T-helper 2 cell treated with Interferon-gamma antibody and Interleukin-4, amounts not matched to agents 5 μg/mL and 100 μg/mL, for 36 hours (primary cell): Measurements from ENCODE around the gene ANKS1B.

ENCODE experiments used
- DNase-seq: peaks from one replicate; pipeline ENCODE4 v3.0.0; 2021; ENCODE audit warnings: low spot score
- H3K27ac Mint-ChIP-seq: one replicate; pipeline ENCODE4 v1.8.0; 2021; ENCODE audit warnings: mild to moderate bottlenecking, mixed read lengths
- H3K27me3 Mint-ChIP-seq: one replicate; pipeline ENCODE4 v1.8.0; 2021; ENCODE audit warnings: low read depth, mixed read lengths
- H3K36me3 Mint-ChIP-seq: one replicate; pipeline ENCODE4 v1.8.0; 2021; ENCODE audit warnings: low read depth, mixed read lengths
- H3K4me1 Mint-ChIP-seq: one replicate; pipeline ENCODE4 v1.8.0; 2021; ENCODE audit warnings: low read depth, mixed read lengths
- H3K4me3 Mint-ChIP-seq: one replicate; pipeline ENCODE4 v1.8.0; 2022; ENCODE audit warnings: mild to moderate bottlenecking, moderate library complexity, mixed read lengths
- H3K9me3 Mint-ChIP-seq: one replicate; pipeline ENCODE4 v1.8.0; 2021; ENCODE audit warnings: mixed read lengths

The ANKS1B gene

DNA sequence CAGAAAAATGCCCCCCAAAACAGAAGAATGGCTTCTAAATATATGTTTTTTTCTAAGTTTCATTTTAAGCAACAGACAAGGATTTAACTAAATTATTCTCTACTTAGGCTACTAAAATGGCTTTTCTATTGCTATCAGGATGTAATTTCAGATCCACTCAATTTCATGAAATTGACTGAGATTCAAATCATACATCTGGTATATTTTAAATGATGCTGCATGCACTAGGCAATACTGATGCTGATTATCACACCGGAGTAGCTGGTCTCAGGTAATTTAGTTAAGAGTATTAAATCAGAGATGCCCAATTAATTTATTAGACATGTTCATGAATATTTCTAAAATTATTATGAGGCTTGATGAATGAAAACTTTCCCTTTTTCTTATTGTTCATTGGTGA lies 1188.0 kb downstream of the ANKS1B start:
- H3K36me3 Mint-ChIP-seq = no peaks in the 10 kb centered on the region
- H3K27me3 Mint-ChIP-seq = peaks cover 26% of the 10 kb centered on the region
- no peaks in the 10 kb centered on the region for H3K4me1 Mint-ChIP-seq
- H3K9me3 Mint-ChIP-seq = no peaks in the 10 kb centered on the region
- no peak for DNase-seq
- no peak overlapping the region for H3K27ac Mint-ChIP-seq
- H3K4me3 Mint-ChIP-seq = no peak overlapping the region

DNA sequence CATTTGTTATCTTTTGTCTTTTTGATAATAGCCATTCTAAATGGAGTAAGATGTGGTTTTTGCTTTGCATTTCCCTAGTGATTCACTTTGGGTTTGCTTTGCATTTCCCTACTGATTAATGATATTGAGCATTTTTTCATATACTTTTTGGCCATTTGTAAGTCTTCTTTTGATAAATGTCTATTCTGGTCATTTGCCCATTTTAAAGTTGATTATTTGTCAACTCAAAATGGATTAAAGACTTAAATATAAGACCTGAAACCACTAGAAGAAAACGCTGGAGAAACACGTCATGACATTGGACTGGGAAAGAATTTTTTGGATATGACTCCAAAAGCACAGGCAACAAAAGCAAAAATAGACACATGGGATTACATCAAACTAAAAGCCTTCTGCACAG lies 1191.6 kb downstream of the ANKS1B start:
- Mint-ChIP-seq H3K27ac (no peak overlapping the region), H3K36me3 (no peaks in the 10 kb centered on the region), H3K4me3 (no peak overlapping the region), H3K4me1 (no peaks in the 10 kb centered on the region), H3K9me3 (no peaks in the 10 kb centered on the region), H3K27me3 (peaks cover 29% of the 10 kb centered on the region)
- no peak for DNase-seq

DNA sequence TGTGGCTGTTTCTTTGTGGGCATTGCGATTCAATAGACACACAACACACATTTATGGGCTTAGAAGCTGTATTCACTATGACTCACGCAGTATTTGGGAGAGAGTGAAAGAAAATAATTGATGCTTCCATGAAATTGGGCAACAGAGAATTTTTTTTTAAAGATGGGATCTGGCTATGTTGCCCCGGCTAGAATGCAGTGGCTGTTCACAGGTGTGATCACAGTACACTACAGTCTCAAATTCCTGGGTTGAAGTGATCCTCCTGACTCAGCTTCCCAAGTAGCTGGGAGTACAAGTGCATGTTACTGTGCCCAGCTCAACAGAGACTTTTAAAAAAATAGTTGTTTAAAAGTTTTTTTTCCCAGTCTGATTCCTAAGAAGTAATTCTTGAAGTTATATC lies 1193.3 kb downstream of the ANKS1B start:
- Mint-ChIP-seq H3K4me1 (no peaks in the 10 kb centered on the region), H3K27me3 (peaks cover 31% of the 10 kb centered on the region), H3K27ac (no peak overlapping the region), H3K4me3 (no peak overlapping the region), H3K36me3 (no peaks in the 10 kb centered on the region), H3K9me3 (no peaks in the 10 kb centered on the region)
- no peak for DNase-seq

DNA sequence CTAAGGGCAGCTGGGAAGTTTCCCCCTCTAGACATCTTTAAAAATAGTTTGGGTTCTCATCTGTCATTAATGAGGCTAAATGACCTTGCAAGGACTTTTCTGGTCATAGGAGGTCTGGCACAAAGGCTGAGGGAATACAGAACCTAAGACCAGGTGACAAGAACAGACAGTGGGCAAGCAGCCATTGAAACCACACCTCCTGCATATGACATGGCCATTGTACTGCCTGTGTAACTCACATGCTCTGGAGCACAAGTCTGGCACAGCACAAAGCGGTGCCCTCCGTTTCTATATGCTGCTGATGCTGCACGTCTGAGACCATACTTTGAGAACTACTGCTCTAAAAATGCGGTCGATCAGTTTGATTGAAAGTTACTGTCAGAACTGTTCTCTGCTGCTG lies 1196.3 kb downstream of the ANKS1B start:
- Mint-ChIP-seq H3K27me3 (peaks cover 28% of the 10 kb centered on the region), H3K4me3 (no peak overlapping the region), H3K9me3 (no peaks in the 10 kb centered on the region), H3K27ac (no peak overlapping the region), H3K4me1 (no peaks in the 10 kb centered on the region), H3K36me3 (no peaks in the 10 kb centered on the region)
- DNase-seq = no peak

DNA sequence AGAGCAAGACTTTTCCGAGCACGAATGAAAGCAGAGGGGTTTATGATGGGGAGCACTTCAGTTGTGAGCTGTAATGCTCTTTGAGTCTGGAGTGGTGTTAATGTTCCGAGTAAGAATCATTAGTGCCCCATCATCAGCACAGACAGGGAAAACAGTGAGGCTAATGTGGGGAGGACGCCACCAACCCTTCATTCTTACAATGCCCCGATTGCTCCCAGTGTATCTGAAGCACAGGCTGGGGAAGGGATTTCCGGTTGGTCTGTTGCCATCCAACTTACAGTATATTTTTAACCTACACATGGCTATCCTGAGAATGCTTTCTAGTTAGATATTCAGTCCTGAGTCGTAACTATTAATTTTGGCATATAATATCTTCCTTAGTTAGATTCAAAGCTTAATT lies 1198.1 kb downstream of the ANKS1B start:
- no peaks in the 10 kb centered on the region for H3K4me1 Mint-ChIP-seq
- peaks cover 24% of the 10 kb centered on the region for H3K27me3 Mint-ChIP-seq
- no peak overlapping the region for H3K4me3 Mint-ChIP-seq
- no peaks in the 10 kb centered on the region for H3K36me3 Mint-ChIP-seq
- H3K9me3 Mint-ChIP-seq = no peaks in the 10 kb centered on the region
- H3K27ac Mint-ChIP-seq = no peak overlapping the region
- no peak for DNase-seq

DNA sequence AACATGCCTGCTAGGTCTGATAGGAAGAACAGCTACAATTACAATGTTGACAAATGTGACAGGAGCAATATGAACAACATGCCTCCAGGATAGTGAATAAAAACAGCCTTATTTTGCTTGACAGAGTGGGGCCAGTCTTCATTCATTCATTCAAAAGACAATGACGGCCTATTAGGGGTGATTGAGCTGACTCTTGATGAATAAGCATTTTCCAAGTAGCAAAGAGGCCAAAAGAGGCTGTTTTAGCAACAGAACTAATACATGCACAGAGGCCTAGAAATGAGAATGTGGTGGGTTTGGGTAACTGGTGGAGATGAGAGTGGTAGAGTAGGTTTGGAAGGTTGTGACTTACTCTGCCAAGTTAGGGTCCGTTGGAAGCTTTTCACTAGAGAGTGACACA lies 1201.3 kb downstream of the ANKS1B start:
- Mint-ChIP-seq H3K36me3 (no peaks in the 10 kb centered on the region), H3K4me3 (no peak overlapping the region)
- no peak for DNase-seq

DNA sequence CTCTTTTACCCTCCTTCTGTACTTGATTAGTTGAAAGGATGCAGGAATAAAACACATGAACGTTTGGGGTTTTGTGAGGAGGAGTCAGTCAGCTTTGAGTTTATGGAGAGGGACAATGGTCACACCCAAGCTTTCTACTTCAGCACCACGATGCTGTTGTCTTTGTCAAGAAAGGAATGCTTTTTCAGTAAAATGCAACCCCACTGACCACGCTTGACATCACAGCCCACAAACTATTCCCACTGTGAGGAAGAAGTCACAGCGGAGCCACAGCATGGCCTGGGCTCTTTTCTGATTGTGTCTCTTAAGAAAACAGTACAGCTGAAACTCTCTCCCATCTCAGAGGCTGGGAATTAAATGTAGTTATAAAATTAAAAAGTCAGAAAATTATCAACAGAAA lies 1204.5 kb downstream of the ANKS1B start:
- H3K4me3 Mint-ChIP-seq = no peak overlapping the region
- no peaks in the 10 kb centered on the region for H3K36me3 Mint-ChIP-seq
- DNase-seq = no peak
- H3K9me3 Mint-ChIP-seq = no peaks in the 10 kb centered on the region
- no peaks in the 10 kb centered on the region for H3K4me1 Mint-ChIP-seq
- peaks cover 10% of the 10 kb centered on the region for H3K27me3 Mint-ChIP-seq
- no peak overlapping the region for H3K27ac Mint-ChIP-seq

More for the DNA sequence above, 1201.3 kb downstream of the ANKS1B start:
- Mint-ChIP-seq H3K4me1 (no peaks in the 10 kb centered on the region), H3K27me3 (peaks cover 18% of the 10 kb centered on the region), H3K9me3 (no peaks in the 10 kb centered on the region), H3K27ac (no peak overlapping the region)

DNA sequence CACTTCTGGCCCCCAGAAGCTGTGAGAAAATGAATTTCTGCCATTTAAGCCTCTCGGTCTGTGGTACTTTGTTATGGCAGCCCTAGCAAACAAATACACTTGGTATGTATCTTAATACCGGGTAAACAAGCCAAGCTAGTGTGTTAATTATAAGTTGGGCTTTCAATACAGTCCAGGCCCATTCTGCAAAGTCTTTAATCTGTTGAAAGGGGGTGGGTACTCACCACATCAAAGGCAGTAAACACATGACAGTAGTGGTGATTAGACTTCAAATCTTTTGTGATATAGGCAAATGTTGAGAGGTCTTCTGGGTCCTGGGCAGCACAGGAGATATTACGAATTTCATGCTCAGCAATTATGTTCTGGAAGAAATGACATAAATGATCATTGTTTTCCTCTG lies 1211.9 kb downstream of the ANKS1B start:
- no peaks in the 10 kb centered on the region for H3K9me3 Mint-ChIP-seq
- no peaks in the 10 kb centered on the region for H3K36me3 Mint-ChIP-seq
- H3K4me3 Mint-ChIP-seq = no peak overlapping the region
- H3K27me3 Mint-ChIP-seq = no peaks in the 10 kb centered on the region
- no peak for DNase-seq
- H3K27ac Mint-ChIP-seq = no peak overlapping the region
- peaks cover 4% of the 10 kb centered on the region for H3K4me1 Mint-ChIP-seq

DNA sequence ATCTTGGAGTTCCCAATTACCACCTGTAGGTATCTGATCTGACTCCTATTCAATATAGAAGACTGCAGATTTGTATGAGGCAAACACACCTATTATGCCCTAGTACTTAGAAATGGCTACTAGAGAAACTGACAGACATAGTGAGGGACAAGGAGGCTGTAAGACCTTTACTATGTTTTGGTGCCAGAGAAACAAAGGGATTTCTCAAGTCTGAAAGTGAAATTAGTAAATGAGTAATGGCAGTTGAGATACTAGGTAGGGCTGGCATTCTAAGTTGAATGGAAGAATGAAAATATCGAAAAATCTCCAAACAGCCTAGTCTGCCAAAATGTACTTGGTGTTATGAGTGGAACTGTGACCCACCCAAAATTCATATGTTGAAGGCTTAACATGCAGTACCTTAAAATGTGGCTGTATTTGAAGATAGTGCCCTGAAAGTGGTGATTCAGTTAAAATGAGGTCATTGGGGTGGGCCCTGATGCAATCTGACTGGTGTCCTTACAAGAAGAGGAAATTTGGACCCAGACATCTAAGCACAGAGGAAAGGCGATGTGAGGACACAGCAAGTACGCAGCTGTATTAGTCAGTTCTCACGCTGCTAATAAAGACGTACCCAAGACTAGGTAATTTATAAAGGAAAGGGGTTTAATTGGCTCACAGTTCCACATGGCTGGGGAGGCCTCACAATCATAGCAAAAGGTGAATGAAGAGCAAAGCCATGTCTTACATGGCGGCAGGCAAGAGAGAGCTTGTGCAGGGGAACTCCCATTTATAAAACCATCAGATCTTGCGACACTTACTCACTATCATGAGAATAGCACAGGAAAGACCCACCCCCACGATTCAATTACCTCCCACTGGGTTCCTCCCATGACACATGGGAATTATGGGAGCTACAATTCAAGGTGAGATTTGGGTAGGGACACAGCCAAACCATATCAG lies 1212.7 kb downstream of the ANKS1B start:
- no peak for DNase-seq
- Mint-ChIP-seq H3K4me3 (no peak overlapping the region), H3K27ac (no peak overlapping the region), H3K36me3 (no peaks in the 10 kb centered on the region), H3K4me1 (peaks cover 4% of the 10 kb centered on the region), H3K9me3 (no peaks in the 10 kb centered on the region), H3K27me3 (no peaks in the 10 kb centered on the region)

DNA sequence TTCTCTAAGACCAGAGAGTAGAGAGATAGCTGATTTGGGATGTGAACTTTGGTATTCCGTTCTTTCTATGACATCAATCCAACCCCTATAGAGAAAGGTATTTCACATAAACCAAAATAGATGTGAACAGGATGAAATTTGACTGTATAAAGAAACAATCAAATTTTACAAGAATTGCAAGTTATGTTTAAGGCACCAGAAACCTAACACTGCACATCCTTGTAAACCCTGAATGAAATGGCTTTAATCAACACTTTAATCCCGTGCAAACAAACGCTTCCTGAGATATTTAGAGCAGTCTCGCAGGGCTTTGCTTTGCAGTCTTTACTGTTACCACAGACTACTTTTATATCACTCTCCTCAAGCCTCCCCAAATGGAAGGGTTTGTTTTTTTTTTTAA lies 1214.5 kb downstream of the ANKS1B start:
- Mint-ChIP-seq H3K27me3 (no peaks in the 10 kb centered on the region), H3K36me3 (no peaks in the 10 kb centered on the region), H3K9me3 (no peaks in the 10 kb centered on the region), H3K27ac (no peak overlapping the region), H3K4me1 (peaks cover 4% of the 10 kb centered on the region), H3K4me3 (no peak overlapping the region)
- DNase-seq = no peak

DNA sequence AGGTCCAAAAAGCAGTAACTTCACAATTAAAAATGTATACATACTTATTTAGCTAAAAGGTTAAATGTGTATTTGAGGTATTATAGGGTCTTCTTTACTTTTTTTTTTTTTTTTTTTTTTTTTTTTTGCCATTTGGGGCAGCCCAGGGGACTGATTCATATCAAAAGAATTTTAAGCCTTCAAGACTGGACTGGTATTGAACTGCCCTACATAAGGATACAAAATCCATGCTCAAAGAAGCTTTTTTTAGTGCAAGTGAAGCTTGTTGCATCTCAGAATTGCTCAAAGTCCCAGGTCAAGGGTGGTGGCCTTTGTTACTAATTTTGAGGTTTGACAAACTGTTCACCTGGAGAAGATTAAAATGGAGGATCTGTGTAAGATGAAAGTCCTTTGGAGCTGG lies 1215.7 kb downstream of the ANKS1B start:
- H3K4me1 Mint-ChIP-seq = peaks cover 4% of the 10 kb centered on the region
- no peak overlapping the region for H3K4me3 Mint-ChIP-seq
- H3K9me3 Mint-ChIP-seq = no peaks in the 10 kb centered on the region
- H3K27ac Mint-ChIP-seq = no peak overlapping the region
- no peaks in the 10 kb centered on the region for H3K27me3 Mint-ChIP-seq
- DNase-seq = no peak
- no peaks in the 10 kb centered on the region for H3K36me3 Mint-ChIP-seq

DNA sequence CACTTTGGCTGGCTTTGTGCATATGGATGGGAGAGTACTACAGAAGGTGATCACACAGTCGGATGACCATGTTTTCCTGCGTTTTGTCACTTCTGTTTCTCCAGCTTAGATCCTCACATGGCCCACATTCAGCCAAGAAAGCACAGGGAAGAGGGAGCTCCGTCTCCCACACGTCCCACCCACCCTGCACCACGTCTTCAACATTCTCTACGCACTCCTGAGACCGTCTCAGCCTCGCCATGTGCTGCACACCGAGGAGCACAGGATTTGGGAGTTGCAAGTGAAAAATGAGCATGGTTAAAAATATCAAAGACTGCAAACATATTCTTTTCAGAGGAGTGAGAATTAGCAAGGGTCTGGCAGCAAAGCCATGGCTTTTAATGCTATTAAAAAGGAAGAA lies 1217.5 kb downstream of the ANKS1B start:
- no peaks in the 10 kb centered on the region for H3K36me3 Mint-ChIP-seq
- DNase-seq = no peak
- H3K9me3 Mint-ChIP-seq = no peaks in the 10 kb centered on the region
- no peaks in the 10 kb centered on the region for H3K27me3 Mint-ChIP-seq
- H3K4me3 Mint-ChIP-seq = no peak overlapping the region
- no peaks in the 10 kb centered on the region for H3K4me1 Mint-ChIP-seq
- H3K27ac Mint-ChIP-seq = no peak overlapping the region

DNA sequence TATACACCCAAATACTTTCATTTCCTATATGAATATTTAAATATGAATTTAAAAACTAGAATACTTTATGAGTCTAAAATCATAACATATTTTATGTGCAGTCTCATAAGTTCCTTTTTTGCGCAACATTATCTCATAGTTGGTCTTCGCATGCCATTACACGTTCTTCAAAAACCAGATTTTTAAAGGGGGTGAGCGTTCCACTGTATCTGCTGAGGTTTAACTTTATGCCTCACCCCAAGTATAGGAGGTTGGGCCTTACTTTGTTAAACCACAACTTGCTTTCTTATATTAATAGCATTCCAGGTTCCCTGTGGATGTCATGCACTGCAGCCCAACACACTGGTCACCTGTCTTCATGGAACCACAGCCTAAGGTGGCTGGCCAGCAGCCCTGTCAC lies 1221.1 kb downstream of the ANKS1B start:
- Mint-ChIP-seq H3K4me1 (no peaks in the 10 kb centered on the region), H3K4me3 (no peak overlapping the region), H3K36me3 (no peaks in the 10 kb centered on the region), H3K9me3 (no peaks in the 10 kb centered on the region), H3K27ac (no peak overlapping the region), H3K27me3 (no peaks in the 10 kb centered on the region)
- DNase-seq = no peak

DNA sequence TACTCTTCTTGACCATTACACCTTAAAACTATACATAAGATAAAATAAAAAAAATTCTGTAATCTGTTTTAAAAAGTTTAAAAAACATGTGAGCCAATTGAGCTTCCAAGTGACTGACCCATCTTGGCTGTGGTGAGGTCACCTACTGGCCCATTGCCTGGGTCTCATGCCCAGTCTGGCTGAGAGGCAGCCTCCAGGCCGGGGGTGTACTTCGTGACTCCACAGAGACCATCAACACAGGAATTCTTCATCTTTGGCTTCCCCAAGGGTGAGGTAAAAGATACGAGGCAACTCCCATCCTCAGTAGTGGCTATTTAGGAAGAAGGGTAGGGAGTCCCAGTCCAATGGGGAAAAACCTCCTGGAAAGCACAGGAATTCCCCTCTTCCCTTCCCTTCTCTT lies 1226.4 kb downstream of the ANKS1B start:
- DNase-seq = no peak
- Mint-ChIP-seq H3K4me3 (no peak overlapping the region), H3K4me1 (peaks cover 15% of the 10 kb centered on the region), H3K9me3 (no peaks in the 10 kb centered on the region), H3K36me3 (no peaks in the 10 kb centered on the region), H3K27me3 (no peaks in the 10 kb centered on the region), H3K27ac (no peak overlapping the region)

DNA sequence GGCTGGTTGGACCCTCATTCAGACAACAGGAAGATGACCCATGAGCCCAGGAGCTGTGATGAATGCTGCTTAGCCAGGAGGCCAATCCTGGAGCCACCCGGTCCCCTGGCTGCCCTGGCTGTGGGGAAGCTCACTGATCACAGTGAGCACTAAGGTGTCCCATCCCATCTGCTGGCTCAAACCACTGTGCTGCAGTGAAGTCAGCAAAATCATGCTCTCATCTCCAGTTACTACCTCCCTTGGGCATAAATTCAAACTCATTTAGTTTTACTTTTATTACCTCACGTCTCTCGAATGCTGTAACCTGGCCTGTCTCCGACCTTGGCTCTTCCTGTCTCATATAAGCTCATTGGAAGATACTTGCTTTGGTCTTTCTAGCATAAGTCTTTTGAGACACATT lies 1227.3 kb downstream of the ANKS1B start:
- no peak overlapping the region for H3K4me3 Mint-ChIP-seq
- H3K27ac Mint-ChIP-seq = no peak overlapping the region
- H3K4me1 Mint-ChIP-seq = peaks cover 18% of the 10 kb centered on the region
- DNase-seq = no peak
- no peaks in the 10 kb centered on the region for H3K27me3 Mint-ChIP-seq
- no peaks in the 10 kb centered on the region for H3K9me3 Mint-ChIP-seq
- H3K36me3 Mint-ChIP-seq = no peaks in the 10 kb centered on the region
